HepG2 (cell line): ENCODE results near the gene SLC16A3. TPM values are rescaled to one million over a fixed set of nuclear protein-coding genes. Genes with fewer than 3 reads are reported as not detected.

ENCODE experiments used
- ATAC-seq: fragments of 200-7000 bp; cut with Tn5 transposase; 3 replicates; pipeline ENCODE4 v1.9.1; 2020; ENCODE audit warnings: mild to moderate bottlenecking, moderate library complexity
- BruUV-seq: library from RNA; stranded (reverse); fragments of 400-500 nt; replicated peaks from 2 replicates; lab custom pipeline; 2021; lab: Mats Ljungman, UMichigan
- CTCF ChIA-PET: fragments of 300-600 bp; formaldehyde crosslinking; extraction: SDS; loops from one replicate; lab custom pipeline; 2021; ENCODE audit warnings: low total read pairs, inconsistent platforms, low intra/inter-chr PET ratio; lab: Yijun Ruan, JAX
- POLR2A ChIA-PET: fragments of 350-600 bp; sonication (Branson Sonifier 250); formaldehyde crosslinking; loops from one replicate; lab custom pipeline; 2020; ENCODE audit warnings: antibody characterized with exemption, inconsistent platforms; lab: Yijun Ruan, JAX
- DNase-seq: peaks from one replicate; pipeline ENCODE4 v3.0.0-alpha.2; 2015; ENCODE audit warnings: low spot score
- FAIRE-seq: peaks from 3 replicates; lab custom pipeline; 2011; peaks lifted over from hg19 to GRCh38; lab: Jason Lieb, UNC
- H2AFZ ChIP-seq: one replicate; pipeline ENCODE4 v1.6.1; 2011; ENCODE audit warnings: low read length, inconsistent platforms
- H3K27ac ChIP-seq: fragments of 300-600 bp; 3 replicates; pipeline ENCODE4 v1.8.0; 2011; ENCODE audit warnings: mixed run types, mild to moderate bottlenecking, mixed read lengths, low read length, inconsistent platforms; ENCODE audit not compliant: insufficient read depth; ENCODE audit errors: extremely low read length
- H3K27me3 ChIP-seq, 2 experiments: fragments of 200-600 bp in 1 of 2; 2 replicates in 1 of 2; 3 replicates in 1 of 2; pipeline versions ENCODE4 v1.6.0 to v1.8.0; 2011; ENCODE audit warnings: low read length in 2 of 2, mild to moderate bottlenecking in 2 of 2, moderate library complexity in 2 of 2, inconsistent platforms in 1 of 2; ENCODE audit not compliant: insufficient read depth in 2 of 2, control insufficient read depth in 1 of 2
- H3K36me3 ChIP-seq, 2 experiments: fragments of 200-600 bp in 1 of 2; replicated peaks in 1 of 2; 2 replicates in 1 of 2; 3 replicates in 1 of 2; pipeline versions ENCODE4 v1.5.1 to v1.8.0; 2011; ENCODE audit warnings: low read length in 2 of 2, inconsistent platforms in 1 of 2; ENCODE audit not compliant: insufficient read depth in 2 of 2, control insufficient read depth in 1 of 2
- H3K4me1 ChIP-seq: 2 replicates; pipeline ENCODE4 v1.5.1; 2012; ENCODE audit warnings: low read length, inconsistent platforms; ENCODE audit not compliant: insufficient read depth
- H3K4me2 ChIP-seq: 2 replicates; pipeline ENCODE4 v1.6.0; 2011; ENCODE audit warnings: low read depth, low read length, inconsistent platforms
- H3K4me3 ChIP-seq, 3 experiments: fragments of 200-600 bp in 1 of 3; sonication (generic), shearing (Covaris generic) in 1 of 3; replicated peaks in 1 of 3; 2 replicates each; pipeline ENCODE4 v1.5.1; 2011 to 2016; ENCODE audit warnings: low read length in 3 of 3, inconsistent platforms in 2 of 3, low read depth in 2 of 3, mild to moderate bottlenecking in 2 of 3, control low read depth in 1 of 3, mixed read lengths in 1 of 3; ENCODE audit not compliant: insufficient read depth in 1 of 3
- H3K79me2 ChIP-seq: one replicate; pipeline ENCODE4 v1.6.1; 2011; ENCODE audit warnings: low read length, inconsistent platforms; ENCODE audit not compliant: insufficient read depth
- H3K9ac ChIP-seq: 2 replicates; pipeline ENCODE4 v1.6.0; 2011; ENCODE audit warnings: mild to moderate bottlenecking, low read depth, low read length, inconsistent platforms; ENCODE audit not compliant: insufficient read depth
- H3K9me3 ChIP-seq: 2 replicates; pipeline ENCODE4 v1.5.1; 2012; ENCODE audit warnings: mild to moderate bottlenecking, low read length
- H4K20me1 ChIP-seq: 2 replicates; pipeline ENCODE4 v1.6.0; 2011; ENCODE audit warnings: inconsistent platforms, mild to moderate bottlenecking, low read length, moderate library complexity; ENCODE audit not compliant: insufficient read depth
- BCL6 ChIP-seq: IDR thresholded peaks from 2 replicates; pipeline ENCODE4 v1.6.1; 2016; ENCODE audit warnings: missing genetic modification reagents, missing compliant biosample characterization
- EEA1 ChIP-seq: sonication (generic); formaldehyde crosslinking; IDR thresholded peaks from 2 replicates; pipeline ENCODE4 v1.5.1; 2020; ENCODE audit warnings: mild to moderate bottlenecking, missing genetic modification reagents, borderline replicate concordance
- EHMT2 ChIP-seq: fragments of 200-600 bp; sonication (generic); IDR thresholded peaks from 2 replicates; pipeline ENCODE4 v1.7.0; 2017; ENCODE audit warnings: antibody characterized with exemption, low read depth, low read length, borderline replicate concordance
- ETV5 ChIP-seq: IDR thresholded peaks from 2 replicates; pipeline ENCODE4 v1.6.1; 2018; ENCODE audit warnings: missing biosample characterization, missing genetic modification reagents, inconsistent platforms, borderline replicate concordance
- IRF1 ChIP-seq: sonication (generic); formaldehyde crosslinking; IDR thresholded peaks from 2 replicates; pipeline ENCODE4 v1.4.0; 2020; ENCODE audit warnings: low read depth, mild to moderate bottlenecking, missing genetic modification reagents
- KMT2A ChIP-seq: sonication (generic); formaldehyde crosslinking; IDR thresholded peaks from 2 replicates; pipeline ENCODE4 v1.4.0; 2020; ENCODE audit warnings: missing genetic modification reagents
- MLX ChIP-seq: IDR thresholded peaks from 2 replicates; pipeline ENCODE4 v1.6.1; 2016
- MXI1 ChIP-seq: IDR thresholded peaks from 3 replicates; pipeline ENCODE4 v1.6.1; 2012; ENCODE audit warnings: low read depth, low read length, inconsistent platforms, borderline replicate concordance
- NFYB ChIP-seq: sonication (generic); formaldehyde crosslinking; IDR thresholded peaks from 2 replicates; pipeline ENCODE4 v1.4.0; 2020; ENCODE audit warnings: missing genetic modification reagents
- RAD51 ChIP-seq: fragments of 450-650 bp; IDR thresholded peaks from 2 replicates; pipeline ENCODE4 v1.6.1; 2016; ENCODE audit warnings: borderline replicate concordance
- SMAD3 ChIP-seq: sonication (generic); formaldehyde crosslinking; IDR thresholded peaks from 2 replicates; pipeline ENCODE4 v1.4.0; 2020; ENCODE audit warnings: missing genetic modification reagents
- TBX2 ChIP-seq: sonication (generic); formaldehyde crosslinking; IDR thresholded peaks from 2 replicates; pipeline ENCODE4 v1.5.0; 2020; ENCODE audit warnings: missing genetic modification reagents, mild to moderate bottlenecking, borderline replicate concordance
- TCF7L2 ChIP-seq: IDR thresholded peaks from 2 replicates; pipeline ENCODE4 v1.6.1; 2011; ENCODE audit warnings: mild to moderate bottlenecking, low read depth, low read length, moderate library complexity
- ZNF607 ChIP-seq: sonication (generic); formaldehyde crosslinking; IDR thresholded peaks from 2 replicates; pipeline ENCODE4 v1.5.1; 2020; ENCODE audit warnings: missing genetic modification reagents, mild to moderate bottlenecking, borderline replicate concordance
- WGBS: methylation state at CpG from one replicate; pipeline ENCODE4 v1.1.6; 2017; ENCODE audit warnings: low lambda C conversion rate; 5-methylcytosine and 5-hydroxymethylcytosine counted together
- in situ Hi-C: cut with HindIII; loops from 2 replicates; pipeline ENCODE4 v1.10.0; 2017; ENCODE audit warnings: low pct_unique_long_range_greater_than_20kb; ENCODE audit not compliant: extremely low pct_ligation_motif_present
- intact Hi-C: fragments of 100-400 bp; cut with micrococcal nuclease; formaldehyde crosslinking; loops from one replicate; pipeline ENCODE4 v1.10.0; 2022; ENCODE audit not compliant: unreplicated experiment
- polyA plus RNA-seq, 8 experiments: library from polyadenylated mRNA; depleted of rRNA in 3 of 8; stranded (reverse) in 7 of 8; unstranded in 1 of 8; fragments of >200 nt; fragmentation: Illumina TruSeq in 4 of 8; extraction: Trizol in 4 of 8; gene quantifications; 2 replicates each; pipeline versions ENCODE4 v1.2.1 to v1.2.3, GENCODE V29; 2011 to 2016; ENCODE audit warnings: low read depth in 4 of 8, missing spikeins in 1 of 8, mixed read lengths in 1 of 8; ENCODE audit not compliant: insufficient read depth in 1 of 8
- total RNA-seq, 5 experiments: library from RNA; depleted of rRNA; stranded (reverse); fragments of >200 nt; fragmentation: Illumina TruSeq; extraction: Trizol; gene quantifications; 2 replicates each; pipeline ENCODE4 v1.2.3, GENCODE V29; 2016; ENCODE audit warnings: low read depth in 1 of 5
- TF ChIP-seq, protein P1 (sequence below), 2 experiments: sonication (generic) in 1 of 2; formaldehyde crosslinking in 1 of 2; IDR thresholded peaks; 2 replicates each; pipeline versions ENCODE4 v1.4.0 to v1.6.1; 2018 to 2020; ENCODE audit warnings: missing genetic modification reagents in 2 of 2, borderline replicate concordance in 1 of 2, low read depth in 1 of 2, mild to moderate bottlenecking in 1 of 2, missing biosample characterization in 1 of 2

The SLC16A3 gene
- total and polyA plus RNA-seq, 2 of the 13 experiments (the other 11 are each of a cell fraction or from before 2014, with no cell fraction given): 242 to 349 TPM

GRCh38 chr17:82187500-82187899 is 41.3 kb upstream of the SLC16A3 start:
- no TSS peak for BruUV-seq
- Histone ChIP-seq H3K9me3 (no peaks in the 10 kb centered on the region), H3K27ac (no peak overlapping the region), H2AFZ (no peak overlapping the region), H3K9ac (no peak overlapping the region), H3K4me3 (no peak overlapping the region), H3K4me1 (peaks cover 8% of the 10 kb centered on the region), H3K4me2 (no peak overlapping the region), H3K36me3 (peaks cover 7 to 25% of the 10 kb centered on the region in 2 experiments), H4K20me1 (no peaks in the 10 kb centered on the region), H3K79me2 (no peaks in the 10 kb centered on the region), H3K27me3 (no peaks in the 10 kb centered on the region)
- WGBS: 99% methylated on average over 23 of the region's 23 CpGs
- FAIRE-seq: no peak
- in situ Hi-C loops (no loop called here), intact Hi-C loops (no loop called here)
- no peak for ATAC-seq
- ChIA-PET CTCF (no interaction called here), POLR2A (interaction anchor here (1.1 kb wide), 1 partner anchor 18 kb away, joined by 3 read pairs; no protein-coding TSS in a partner anchor)
- TF ChIP-seq EHMT2: no peak
- no peak for TF ChIP-seq SMAD3 (CRISPR knock-in tag)
- TF ChIP-seq TCF7L2: no peak
- TF ChIP-seq, protein P1, sequence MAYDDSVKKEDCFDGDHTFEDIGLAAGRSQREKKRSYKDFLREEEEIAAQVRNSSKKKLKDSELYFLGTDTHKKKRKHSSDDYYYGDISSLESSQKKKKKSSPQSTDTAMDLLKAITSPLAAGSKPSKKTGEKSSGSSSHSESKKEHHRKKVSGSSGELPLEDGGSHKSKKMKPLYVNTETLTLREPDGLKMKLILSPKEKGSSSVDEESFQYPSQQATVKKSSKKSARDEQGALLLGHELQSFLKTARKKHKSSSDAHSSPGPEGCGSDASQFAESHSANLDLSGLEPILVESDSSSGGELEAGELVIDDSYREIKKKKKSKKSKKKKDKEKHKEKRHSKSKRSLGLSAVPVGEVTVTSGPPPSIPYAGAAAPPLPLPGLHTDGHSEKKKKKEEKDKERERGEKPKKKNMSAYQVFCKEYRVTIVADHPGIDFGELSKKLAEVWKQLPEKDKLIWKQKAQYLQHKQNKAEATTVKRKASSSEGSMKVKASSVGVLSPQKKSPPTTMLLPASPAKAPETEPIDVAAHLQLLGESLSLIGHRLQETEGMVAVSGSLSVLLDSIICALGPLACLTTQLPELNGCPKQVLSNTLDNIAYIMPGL (CRISPR knock-in tag; IDR thresholded peaks at IDR 0.05; ENCODE audit: borderline replicate concordance in 1 of 2, low read depth in 1 of 2): no peak
- no peak for TF ChIP-seq RAD51
- TF ChIP-seq IRF1: no peak
- TF ChIP-seq MXI1: no peak
- TF ChIP-seq KMT2A (CRISPR knock-in tag): no peak
- TF ChIP-seq TBX2 (CRISPR knock-in tag): no peak
- TF ChIP-seq ETV5: no peak
- TF ChIP-seq EEA1 (CRISPR knock-in tag): no peak
- TF ChIP-seq BCL6 (CRISPR knock-in tag): no peak
- no peak for TF ChIP-seq MLX
- TF ChIP-seq ZNF607 (CRISPR knock-in tag): no peak
- TF ChIP-seq NFYB (CRISPR knock-in tag): no peak
- DNase-seq: no peak
